Measurements from ENCODE around the gene GRSF1. TPM values are rescaled to one million over a fixed set of nuclear protein-coding genes. Genes with fewer than 3 reads are reported as not detected.

Gene GRSF1
- total RNA-seq, 1 experiment from 2014 or later: 98.5 TPM

DNA sequence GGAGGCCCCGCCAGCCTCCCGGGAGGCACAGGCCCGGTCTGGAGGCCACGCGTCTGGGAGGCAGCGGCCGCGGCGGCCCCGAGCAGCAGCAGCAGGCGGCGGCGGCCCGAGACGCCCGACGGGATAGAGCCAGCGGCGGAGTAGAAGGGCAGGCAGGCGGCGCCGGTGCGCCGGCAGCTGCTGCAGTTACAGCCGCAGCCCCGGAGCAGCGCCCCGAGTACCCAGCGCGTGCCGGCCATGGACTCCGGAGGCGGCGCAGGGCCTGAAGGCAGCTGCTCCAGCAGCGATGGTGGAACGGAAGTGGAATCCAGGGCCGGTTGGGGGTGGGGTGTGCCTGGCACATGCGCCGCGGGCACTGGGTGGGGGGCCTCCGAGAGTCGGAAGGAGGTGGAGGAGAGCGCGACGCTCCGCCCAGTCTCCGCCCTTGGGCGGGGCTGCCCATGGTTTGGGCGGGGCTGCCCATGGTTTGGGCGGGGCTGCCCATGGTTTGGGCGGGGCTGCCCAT lies at the start of gene GRSF1 (continued):
- TF ChIP-seq RELA (CRISPR knock-in tag; IDR thresholded peaks at IDR 0.05; ENCODE audit: borderline replicate concordance) (no peak), SMAD4 (CRISPR knock-in tag; IDR thresholded peaks at IDR 0.05) (no peak), NFATC4 (CRISPR knock-in tag; IDR thresholded peaks at IDR 0.05) (no peak), JAZF1 (CRISPR knock-in tag; IDR thresholded peaks at IDR 0.05) (no peak), ZNF317 (CRISPR knock-in tag; IDR thresholded peaks at IDR 0.05; ENCODE audit: borderline replicate concordance, low read depth) (peak; percentile 48; the same call in 1 of the 2 replicates), CREB1 (CRISPR knock-in tag; IDR thresholded peaks at IDR 0.05) (no peak), ZNF671 (CRISPR knock-in tag; IDR thresholded peaks at IDR 0.05) (no peak), FOXJ3 (CRISPR knock-in tag; IDR thresholded peaks at IDR 0.05; ENCODE audit: borderline replicate concordance) (no peak), JUN (CRISPR knock-in tag; IDR thresholded peaks at IDR 0.05) (no peak), KAT7 (CRISPR knock-in tag; IDR thresholded peaks at IDR 0.05; ENCODE audit: borderline replicate concordance) (no peak), SOX15 (CRISPR knock-in tag; IDR thresholded peaks at IDR 0.05) (no peak), PRRX2 (CRISPR knock-in tag; IDR thresholded peaks at IDR 0.05) (no peak), ZNF121 (CRISPR knock-in tag; IDR thresholded peaks at IDR 0.05) (no peak)
- TF ChIP-seq, protein P1, sequence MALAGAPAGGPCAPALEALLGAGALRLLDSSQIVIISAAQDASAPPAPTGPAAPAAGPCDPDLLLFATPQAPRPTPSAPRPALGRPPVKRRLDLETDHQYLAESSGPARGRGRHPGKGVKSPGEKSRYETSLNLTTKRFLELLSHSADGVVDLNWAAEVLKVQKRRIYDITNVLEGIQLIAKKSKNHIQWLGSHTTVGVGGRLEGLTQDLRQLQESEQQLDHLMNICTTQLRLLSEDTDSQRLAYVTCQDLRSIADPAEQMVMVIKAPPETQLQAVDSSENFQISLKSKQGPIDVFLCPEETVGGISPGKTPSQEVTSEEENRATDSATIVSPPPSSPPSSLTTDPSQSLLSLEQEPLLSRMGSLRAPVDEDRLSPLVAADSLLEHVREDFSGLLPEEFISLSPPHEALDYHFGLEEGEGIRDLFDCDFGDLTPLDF (CRISPR knock-in tag; IDR thresholded peaks at IDR 0.05): no peak; the same call in 1 of the 2 replicates
- TF ChIP-seq, protein P2, sequence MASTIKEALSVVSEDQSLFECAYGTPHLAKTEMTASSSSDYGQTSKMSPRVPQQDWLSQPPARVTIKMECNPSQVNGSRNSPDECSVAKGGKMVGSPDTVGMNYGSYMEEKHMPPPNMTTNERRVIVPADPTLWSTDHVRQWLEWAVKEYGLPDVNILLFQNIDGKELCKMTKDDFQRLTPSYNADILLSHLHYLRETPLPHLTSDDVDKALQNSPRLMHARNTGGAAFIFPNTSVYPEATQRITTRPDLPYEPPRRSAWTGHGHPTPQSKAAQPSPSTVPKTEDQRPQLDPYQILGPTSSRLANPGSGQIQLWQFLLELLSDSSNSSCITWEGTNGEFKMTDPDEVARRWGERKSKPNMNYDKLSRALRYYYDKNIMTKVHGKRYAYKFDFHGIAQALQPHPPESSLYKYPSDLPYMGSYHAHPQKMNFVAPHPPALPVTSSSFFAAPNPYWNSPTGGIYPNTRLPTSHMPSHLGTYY (CRISPR knock-in tag; IDR thresholded peaks at IDR 0.05): no peak
- TF ChIP-seq, protein P3, sequence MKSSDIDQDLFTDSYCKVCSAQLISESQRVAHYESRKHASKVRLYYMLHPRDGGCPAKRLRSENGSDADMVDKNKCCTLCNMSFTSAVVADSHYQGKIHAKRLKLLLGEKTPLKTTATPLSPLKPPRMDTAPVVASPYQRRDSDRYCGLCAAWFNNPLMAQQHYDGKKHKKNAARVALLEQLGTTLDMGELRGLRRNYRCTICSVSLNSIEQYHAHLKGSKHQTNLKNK (CRISPR knock-in tag; IDR thresholded peaks at IDR 0.05): no peak
- TF ChIP-seq, protein P4, sequence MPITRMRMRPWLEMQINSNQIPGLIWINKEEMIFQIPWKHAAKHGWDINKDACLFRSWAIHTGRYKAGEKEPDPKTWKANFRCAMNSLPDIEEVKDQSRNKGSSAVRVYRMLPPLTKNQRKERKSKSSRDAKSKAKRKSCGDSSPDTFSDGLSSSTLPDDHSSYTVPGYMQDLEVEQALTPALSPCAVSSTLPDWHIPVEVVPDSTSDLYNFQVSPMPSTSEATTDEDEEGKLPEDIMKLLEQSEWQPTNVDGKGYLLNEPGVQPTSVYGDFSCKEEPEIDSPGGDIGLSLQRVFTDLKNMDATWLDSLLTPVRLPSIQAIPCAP (CRISPR knock-in tag; IDR thresholded peaks at IDR 0.05): 0 out of 2 replicates have a peak, but pooled peaks have one; percentile 36
- TF ChIP-seq, protein P5, sequence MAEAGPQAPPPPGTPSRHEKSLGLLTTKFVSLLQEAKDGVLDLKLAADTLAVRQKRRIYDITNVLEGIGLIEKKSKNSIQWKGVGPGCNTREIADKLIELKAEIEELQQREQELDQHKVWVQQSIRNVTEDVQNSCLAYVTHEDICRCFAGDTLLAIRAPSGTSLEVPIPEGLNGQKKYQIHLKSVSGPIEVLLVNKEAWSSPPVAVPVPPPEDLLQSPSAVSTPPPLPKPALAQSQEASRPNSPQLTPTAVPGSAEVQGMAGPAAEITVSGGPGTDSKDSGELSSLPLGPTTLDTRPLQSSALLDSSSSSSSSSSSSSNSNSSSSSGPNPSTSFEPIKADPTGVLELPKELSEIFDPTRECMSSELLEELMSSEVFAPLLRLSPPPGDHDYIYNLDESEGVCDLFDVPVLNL (CRISPR knock-in tag; IDR thresholded peaks at IDR 0.05; ENCODE audit: borderline replicate concordance, low read depth): no peak; the same call in none of the 2 replicates
- TF ChIP-seq, protein P6, sequence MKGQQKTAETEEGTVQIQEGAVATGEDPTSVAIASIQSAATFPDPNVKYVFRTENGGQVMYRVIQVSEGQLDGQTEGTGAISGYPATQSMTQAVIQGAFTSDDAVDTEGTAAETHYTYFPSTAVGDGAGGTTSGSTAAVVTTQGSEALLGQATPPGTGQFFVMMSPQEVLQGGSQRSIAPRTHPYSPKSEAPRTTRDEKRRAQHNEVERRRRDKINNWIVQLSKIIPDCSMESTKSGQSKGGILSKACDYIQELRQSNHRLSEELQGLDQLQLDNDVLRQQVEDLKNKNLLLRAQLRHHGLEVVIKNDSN (CRISPR knock-in tag; IDR thresholded peaks at IDR 0.05): peak; percentile 30; the same call in 1 of the 2 replicates
- TF ChIP-seq, protein P7, sequence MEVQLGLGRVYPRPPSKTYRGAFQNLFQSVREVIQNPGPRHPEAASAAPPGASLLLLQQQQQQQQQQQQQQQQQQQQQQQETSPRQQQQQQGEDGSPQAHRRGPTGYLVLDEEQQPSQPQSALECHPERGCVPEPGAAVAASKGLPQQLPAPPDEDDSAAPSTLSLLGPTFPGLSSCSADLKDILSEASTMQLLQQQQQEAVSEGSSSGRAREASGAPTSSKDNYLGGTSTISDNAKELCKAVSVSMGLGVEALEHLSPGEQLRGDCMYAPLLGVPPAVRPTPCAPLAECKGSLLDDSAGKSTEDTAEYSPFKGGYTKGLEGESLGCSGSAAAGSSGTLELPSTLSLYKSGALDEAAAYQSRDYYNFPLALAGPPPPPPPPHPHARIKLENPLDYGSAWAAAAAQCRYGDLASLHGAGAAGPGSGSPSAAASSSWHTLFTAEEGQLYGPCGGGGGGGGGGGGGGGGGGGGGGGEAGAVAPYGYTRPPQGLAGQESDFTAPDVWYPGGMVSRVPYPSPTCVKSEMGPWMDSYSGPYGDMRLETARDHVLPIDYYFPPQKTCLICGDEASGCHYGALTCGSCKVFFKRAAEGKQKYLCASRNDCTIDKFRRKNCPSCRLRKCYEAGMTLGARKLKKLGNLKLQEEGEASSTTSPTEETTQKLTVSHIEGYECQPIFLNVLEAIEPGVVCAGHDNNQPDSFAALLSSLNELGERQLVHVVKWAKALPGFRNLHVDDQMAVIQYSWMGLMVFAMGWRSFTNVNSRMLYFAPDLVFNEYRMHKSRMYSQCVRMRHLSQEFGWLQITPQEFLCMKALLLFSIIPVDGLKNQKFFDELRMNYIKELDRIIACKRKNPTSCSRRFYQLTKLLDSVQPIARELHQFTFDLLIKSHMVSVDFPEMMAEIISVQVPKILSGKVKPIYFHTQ (CRISPR knock-in tag; IDR thresholded peaks at IDR 0.05): no peak
- TF ChIP-seq, protein P8, sequence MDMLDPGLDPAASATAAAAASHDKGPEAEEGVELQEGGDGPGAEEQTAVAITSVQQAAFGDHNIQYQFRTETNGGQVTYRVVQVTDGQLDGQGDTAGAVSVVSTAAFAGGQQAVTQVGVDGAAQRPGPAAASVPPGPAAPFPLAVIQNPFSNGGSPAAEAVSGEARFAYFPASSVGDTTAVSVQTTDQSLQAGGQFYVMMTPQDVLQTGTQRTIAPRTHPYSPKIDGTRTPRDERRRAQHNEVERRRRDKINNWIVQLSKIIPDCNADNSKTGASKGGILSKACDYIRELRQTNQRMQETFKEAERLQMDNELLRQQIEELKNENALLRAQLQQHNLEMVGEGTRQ (CRISPR knock-in tag; IDR thresholded peaks at IDR 0.05): no peak
- TF ChIP-seq, protein P9, sequence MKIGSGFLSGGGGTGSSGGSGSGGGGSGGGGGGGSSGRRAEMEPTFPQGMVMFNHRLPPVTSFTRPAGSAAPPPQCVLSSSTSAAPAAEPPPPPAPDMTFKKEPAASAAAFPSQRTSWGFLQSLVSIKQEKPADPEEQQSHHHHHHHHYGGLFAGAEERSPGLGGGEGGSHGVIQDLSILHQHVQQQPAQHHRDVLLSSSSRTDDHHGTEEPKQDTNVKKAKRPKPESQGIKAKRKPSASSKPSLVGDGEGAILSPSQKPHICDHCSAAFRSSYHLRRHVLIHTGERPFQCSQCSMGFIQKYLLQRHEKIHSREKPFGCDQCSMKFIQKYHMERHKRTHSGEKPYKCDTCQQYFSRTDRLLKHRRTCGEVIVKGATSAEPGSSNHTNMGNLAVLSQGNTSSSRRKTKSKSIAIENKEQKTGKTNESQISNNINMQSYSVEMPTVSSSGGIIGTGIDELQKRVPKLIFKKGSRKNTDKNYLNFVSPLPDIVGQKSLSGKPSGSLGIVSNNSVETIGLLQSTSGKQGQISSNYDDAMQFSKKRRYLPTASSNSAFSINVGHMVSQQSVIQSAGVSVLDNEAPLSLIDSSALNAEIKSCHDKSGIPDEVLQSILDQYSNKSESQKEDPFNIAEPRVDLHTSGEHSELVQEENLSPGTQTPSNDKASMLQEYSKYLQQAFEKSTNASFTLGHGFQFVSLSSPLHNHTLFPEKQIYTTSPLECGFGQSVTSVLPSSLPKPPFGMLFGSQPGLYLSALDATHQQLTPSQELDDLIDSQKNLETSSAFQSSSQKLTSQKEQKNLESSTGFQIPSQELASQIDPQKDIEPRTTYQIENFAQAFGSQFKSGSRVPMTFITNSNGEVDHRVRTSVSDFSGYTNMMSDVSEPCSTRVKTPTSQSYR (CRISPR knock-in tag; IDR thresholded peaks at IDR 0.05): peak; percentile 86
- TF ChIP-seq, protein P10, sequence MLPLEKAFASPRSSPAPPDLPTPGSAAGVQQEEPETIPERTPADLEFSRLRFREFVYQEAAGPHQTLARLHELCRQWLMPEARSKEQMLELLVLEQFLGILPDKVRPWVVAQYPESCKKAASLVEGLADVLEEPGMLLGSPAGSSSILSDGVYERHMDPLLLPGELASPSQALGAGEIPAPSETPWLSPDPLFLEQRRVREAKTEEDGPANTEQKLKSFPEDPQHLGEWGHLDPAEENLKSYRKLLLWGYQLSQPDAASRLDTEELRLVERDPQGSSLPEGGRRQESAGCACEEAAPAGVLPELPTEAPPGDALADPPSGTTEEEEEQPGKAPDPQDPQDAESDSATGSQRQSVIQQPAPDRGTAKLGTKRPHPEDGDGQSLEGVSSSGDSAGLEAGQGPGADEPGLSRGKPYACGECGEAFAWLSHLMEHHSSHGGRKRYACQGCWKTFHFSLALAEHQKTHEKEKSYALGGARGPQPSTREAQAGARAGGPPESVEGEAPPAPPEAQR (CRISPR knock-in tag; IDR thresholded peaks at IDR 0.05): no peak
- TF ChIP-seq, protein P11, sequence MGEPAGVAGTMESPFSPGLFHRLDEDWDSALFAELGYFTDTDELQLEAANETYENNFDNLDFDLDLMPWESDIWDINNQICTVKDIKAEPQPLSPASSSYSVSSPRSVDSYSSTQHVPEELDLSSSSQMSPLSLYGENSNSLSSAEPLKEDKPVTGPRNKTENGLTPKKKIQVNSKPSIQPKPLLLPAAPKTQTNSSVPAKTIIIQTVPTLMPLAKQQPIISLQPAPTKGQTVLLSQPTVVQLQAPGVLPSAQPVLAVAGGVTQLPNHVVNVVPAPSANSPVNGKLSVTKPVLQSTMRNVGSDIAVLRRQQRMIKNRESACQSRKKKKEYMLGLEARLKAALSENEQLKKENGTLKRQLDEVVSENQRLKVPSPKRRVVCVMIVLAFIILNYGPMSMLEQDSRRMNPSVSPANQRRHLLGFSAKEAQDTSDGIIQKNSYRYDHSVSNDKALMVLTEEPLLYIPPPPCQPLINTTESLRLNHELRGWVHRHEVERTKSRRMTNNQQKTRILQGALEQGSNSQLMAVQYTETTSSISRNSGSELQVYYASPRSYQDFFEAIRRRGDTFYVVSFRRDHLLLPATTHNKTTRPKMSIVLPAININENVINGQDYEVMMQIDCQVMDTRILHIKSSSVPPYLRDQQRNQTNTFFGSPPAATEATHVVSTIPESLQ (CRISPR knock-in tag; IDR thresholded peaks at IDR 0.05): no peak
